Measurements from ENCODE around the gene B4GALT5.

DNA sequence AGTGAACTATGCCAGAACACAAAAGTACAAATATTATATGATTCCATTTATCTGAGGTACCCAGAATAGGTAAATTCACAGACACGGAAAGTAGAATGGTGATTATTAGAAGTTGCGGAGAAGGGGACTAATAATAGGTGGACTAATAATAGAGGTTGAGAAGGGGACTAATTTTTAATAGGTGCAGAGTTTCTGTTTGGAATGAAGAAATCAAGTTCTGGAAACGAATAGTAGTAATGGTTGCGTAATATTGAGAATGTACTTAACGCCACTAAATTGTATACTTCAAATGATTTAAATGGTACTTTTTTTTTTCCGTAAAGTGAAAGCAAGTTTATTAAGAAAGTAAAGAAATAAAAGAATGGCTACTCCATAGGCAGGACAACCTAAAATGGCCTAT lies 33.2 kb downstream of the B4GALT5 start:
- TF ChIP-seq, protein P1, sequence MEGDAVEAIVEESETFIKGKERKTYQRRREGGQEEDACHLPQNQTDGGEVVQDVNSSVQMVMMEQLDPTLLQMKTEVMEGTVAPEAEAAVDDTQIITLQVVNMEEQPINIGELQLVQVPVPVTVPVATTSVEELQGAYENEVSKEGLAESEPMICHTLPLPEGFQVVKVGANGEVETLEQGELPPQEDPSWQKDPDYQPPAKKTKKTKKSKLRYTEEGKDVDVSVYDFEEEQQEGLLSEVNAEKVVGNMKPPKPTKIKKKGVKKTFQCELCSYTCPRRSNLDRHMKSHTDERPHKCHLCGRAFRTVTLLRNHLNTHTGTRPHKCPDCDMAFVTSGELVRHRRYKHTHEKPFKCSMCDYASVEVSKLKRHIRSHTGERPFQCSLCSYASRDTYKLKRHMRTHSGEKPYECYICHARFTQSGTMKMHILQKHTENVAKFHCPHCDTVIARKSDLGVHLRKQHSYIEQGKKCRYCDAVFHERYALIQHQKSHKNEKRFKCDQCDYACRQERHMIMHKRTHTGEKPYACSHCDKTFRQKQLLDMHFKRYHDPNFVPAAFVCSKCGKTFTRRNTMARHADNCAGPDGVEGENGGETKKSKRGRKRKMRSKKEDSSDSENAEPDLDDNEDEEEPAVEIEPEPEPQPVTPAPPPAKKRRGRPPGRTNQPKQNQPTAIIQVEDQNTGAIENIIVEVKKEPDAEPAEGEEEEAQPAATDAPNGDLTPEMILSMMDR (IDR thresholded peaks at IDR 0.05): no peak
- no peak for TF ChIP-seq POLR2A (IDR thresholded peaks at IDR 0.05)
